Tibial nerve (tissue), 4 donors: ENCODE data around the gene ZFP3.

Experiments used
- CTCF ChIP-seq, 5 experiments: fragments of 200-600 bp in 3 of 5; fragments of 450-650 bp in 2 of 5; sonication (generic) in 3 of 5; IDR thresholded peaks; one replicate each; pipeline ENCODE4 v1.5.1; 2016 to 2019; ENCODE audit warnings: antibody characterized with exemption in 5 of 5, mild to moderate bottlenecking in 3 of 5, moderate library complexity in 2 of 5
- EP300 ChIP-seq, 2 donors: sonication (generic); formaldehyde crosslinking; IDR thresholded peaks; one replicate each; pipeline ENCODE4 v1.6.1; 2017; ENCODE audit warnings: antibody characterized with exemption in 2 of 2, mild to moderate bottlenecking in 1 of 2
- POLR2A ChIP-seq, 2 donors: fragments of 450-650 bp; IDR thresholded peaks; one replicate each; pipeline ENCODE4 v1.6.1; 2017; ENCODE audit warnings: antibody characterized with exemption in 2 of 2, mild to moderate bottlenecking in 2 of 2, moderate library complexity in 2 of 2

GRCh38 chr17:5131146-5131715 is 53.0 kb downstream of the ZFP3 start:
- TF ChIP-seq CTCF (IDR thresholded peaks at IDR 0.05) (no peak), POLR2A (IDR thresholded peaks at IDR 0.05) (no peak), EP300 (IDR thresholded peaks at IDR 0.05) (no peak)
